GM23338 (cell line): ENCODE data around the gene SPRYD4.

Experiments used
- CTCF ChIP-seq, 2 experiments: fragments of 200-600 bp in 1 of 2; sonication (generic) in 1 of 2; conservative IDR thresholded peaks; 2 replicates each; pipeline versions ENCODE4 v1.5.1 to v1.6.1; 2016 to 2017; ENCODE audit warnings: antibody characterized with exemption in 2 of 2, low read depth in 2 of 2, mild to moderate bottlenecking in 2 of 2, moderate library complexity in 1 of 2
- POLR2AphosphoS5 ChIP-seq: IDR thresholded peaks from 2 replicates; pipeline ENCODE4 v1.6.1; 2016; ENCODE audit warnings: antibody characterized with exemption, low read depth
- TF ChIP-seq, protein P1 (sequence below): IDR thresholded peaks from one replicate; pipeline ENCODE4 v1.6.1; 2018; ENCODE audit warnings: antibody characterized with exemption; ENCODE audit not compliant: unreplicated experiment

DNA sequence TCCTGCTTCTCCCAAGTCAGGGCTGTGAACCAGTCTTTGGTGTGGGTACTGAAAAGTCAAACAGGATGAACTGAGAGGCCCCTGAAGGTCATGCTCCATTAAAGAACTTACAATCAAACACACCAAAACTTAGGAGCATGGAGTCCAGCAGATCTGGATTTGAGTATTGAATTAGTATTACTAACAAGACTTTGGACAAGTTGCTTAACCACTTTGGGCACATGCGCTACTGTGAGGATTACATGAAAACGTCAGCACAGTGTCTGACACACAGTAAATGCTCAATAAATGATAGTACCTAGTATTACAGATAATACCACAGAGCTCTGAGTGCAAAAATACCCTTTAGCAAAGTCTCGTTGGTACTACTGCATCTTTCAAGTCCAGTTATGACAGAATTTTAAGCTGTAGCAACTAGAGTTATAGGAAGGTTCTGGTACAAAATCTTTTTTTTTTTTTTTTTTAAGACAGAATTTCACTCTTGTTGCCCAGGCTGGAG lies 42.4 kb upstream of the SPRYD4 start:
- TF ChIP-seq POLR2AphosphoS5 = no peak
- TF ChIP-seq CTCF (conservative IDR thresholded peaks at IDR 0.05; ENCODE audit: low read depth in 2 of 2) = no peak
- TF ChIP-seq, protein P1, sequence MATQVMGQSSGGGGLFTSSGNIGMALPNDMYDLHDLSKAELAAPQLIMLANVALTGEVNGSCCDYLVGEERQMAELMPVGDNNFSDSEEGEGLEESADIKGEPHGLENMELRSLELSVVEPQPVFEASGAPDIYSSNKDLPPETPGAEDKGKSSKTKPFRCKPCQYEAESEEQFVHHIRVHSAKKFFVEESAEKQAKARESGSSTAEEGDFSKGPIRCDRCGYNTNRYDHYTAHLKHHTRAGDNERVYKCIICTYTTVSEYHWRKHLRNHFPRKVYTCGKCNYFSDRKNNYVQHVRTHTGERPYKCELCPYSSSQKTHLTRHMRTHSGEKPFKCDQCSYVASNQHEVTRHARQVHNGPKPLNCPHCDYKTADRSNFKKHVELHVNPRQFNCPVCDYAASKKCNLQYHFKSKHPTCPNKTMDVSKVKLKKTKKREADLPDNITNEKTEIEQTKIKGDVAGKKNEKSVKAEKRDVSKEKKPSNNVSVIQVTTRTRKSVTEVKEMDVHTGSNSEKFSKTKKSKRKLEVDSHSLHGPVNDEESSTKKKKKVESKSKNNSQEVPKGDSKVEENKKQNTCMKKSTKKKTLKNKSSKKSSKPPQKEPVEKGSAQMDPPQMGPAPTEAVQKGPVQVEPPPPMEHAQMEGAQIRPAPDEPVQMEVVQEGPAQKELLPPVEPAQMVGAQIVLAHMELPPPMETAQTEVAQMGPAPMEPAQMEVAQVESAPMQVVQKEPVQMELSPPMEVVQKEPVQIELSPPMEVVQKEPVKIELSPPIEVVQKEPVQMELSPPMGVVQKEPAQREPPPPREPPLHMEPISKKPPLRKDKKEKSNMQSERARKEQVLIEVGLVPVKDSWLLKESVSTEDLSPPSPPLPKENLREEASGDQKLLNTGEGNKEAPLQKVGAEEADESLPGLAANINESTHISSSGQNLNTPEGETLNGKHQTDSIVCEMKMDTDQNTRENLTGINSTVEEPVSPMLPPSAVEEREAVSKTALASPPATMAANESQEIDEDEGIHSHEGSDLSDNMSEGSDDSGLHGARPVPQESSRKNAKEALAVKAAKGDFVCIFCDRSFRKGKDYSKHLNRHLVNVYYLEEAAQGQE = no peak
